GM19328 (cell line): ENCODE measurements around the gene TJAP1.

Source experiments
- ATAC-seq: cut with Tn5 transposase; IDR thresholded peaks from one replicate; pipeline ENCODE4 v1.9.1; 2021; ENCODE audit warnings: mild to moderate bottlenecking, moderate library complexity; ENCODE audit not compliant: unreplicated experiment

The TJAP1 gene

DNA sequence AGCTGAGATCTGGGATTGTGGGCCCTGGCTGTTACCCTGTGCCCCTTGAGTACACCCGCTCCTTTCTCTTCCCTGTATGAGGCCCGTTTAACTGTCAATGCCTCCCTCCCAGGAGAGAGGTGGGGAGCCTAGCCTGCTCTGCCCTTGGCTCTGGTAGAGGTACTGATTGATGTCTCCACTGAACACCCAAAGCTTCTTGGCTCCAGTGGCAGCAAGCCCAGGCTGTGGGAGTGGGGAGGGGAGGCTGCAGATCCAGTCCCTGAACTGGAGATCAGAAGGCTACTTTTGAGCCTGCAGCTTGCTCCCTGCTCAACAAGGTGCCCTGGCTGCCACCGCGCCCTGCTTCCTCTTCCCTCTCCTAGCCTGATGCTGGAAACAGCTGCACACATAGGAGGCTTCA, 25.3 kb downstream of the TJAP1 start:
- ATAC-seq = no peak

GRCh38 chr6:43503443-43503842, 26.1 kb downstream of the TJAP1 start:
- no peak for ATAC-seq

DNA sequence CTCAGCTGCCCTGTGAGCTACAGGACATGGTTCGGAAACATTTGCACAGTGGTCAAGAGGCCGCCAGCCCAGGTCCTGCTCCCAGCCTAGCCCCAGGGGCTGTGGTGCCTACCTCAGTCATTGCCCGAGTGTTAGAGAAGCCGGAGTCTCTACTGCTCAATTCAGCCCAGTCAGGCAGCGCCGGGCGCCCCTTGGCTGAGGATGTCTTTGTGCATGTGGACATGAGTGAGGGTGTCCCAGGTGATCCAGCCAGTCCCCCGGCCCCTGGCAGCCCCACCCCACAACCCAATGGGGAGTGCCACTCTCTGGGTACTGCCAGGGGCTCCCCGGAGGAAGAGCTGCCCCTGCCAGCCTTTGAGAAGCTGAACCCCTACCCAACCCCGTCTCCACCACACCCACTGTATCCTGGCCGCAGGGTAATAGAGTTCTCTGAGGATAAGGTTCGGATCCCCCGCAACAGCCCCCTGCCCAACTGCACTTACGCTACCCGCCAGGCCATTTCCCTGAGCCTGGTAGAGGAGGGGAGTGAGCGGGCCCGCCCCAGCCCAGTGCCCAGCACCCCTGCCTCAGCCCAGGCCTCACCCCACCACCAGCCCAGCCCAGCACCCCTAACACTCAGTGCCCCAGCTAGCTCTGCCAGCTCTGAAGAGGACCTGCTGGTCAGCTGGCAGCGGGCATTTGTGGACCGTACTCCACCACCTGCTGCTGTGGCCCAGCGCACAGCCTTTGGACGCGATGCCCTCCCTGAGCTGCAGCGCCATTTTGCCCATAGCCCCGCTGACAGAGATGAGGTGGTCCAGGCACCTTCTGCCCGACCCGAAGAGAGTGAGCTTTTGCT, 27.6 kb downstream of the TJAP1 start:
- ATAC-seq = no peak

DNA sequence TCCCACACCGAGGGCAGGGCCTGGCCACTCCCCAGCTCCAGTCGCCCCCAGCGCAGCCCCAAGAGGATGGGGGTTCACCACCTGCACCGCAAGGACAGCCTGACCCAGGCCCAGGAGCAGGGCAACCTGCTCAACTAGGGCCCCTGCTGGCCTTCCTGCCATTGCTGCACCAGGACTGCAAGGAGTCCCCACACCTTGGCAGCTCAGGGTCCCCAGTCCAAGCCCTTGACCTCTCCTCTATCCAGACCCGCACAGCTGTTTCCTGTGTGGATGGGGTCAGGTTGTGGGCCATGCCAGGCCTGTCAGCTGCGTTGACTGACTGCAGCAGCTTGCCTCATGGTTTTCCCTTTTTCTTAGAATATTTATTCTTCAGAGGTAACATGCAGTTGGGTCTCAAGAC, 28.3 kb downstream of the TJAP1 start:
- ATAC-seq = no peak

DNA sequence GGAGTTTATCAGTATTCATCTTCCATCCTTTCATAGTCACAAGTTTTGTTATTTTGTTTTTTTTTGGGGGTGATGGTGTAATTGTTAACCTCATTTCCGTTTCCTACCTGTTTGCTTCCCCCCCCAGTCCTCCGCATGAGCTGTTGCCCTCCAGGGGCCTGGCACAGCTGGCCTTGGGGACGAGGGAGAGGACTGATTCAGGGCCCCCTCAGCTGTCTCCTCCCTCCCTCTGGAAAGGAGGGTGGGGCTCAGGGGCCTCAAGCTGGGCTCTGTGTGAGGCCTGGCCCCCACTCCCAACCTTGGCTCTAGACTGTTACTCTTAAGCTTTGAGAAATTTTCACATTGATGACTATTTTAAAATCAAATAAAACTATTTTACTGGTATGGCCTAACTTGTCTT, 28.8 kb downstream of the TJAP1 start:
- no peak for ATAC-seq

DNA sequence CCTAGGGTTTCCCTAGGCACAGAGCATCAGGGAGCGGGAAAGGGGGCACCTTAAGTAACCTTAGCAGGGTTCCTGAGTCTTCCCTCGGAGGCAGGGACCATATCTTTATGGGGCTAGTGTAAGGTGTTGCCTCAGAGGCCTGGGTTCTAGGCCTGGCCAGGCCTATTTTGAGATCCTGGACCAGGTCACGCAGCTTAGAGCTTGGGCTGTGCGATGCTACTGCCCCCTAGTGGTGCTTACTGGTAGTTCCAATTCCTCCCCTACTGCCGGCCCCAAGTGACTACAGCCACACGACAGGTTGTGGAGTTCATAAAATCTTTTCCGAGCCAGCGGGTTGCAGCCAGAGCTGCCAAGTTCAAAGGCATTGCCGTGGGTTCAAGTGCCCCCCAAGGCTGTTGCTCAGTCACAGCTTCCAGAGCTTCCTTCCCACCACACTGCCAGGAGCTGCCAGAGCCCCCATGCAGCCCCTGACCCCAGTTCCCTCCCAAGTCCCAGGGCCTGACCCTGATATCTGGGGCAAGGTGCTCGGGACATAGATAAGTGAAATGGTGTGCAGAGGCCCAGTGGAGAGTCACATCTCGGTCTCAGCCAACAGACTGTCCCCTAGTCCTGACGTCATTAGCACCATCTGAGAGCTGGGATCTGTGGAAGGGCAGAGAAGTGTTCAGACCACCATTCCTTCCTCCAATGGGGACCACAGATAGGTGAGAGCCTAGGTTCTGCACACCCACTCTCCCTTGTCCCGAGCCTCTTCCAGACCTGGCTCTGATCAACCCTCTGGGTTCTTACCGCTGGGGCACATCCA, 29.5 kb downstream of the TJAP1 start:
- peak; percentile 41 for ATAC-seq

DNA sequence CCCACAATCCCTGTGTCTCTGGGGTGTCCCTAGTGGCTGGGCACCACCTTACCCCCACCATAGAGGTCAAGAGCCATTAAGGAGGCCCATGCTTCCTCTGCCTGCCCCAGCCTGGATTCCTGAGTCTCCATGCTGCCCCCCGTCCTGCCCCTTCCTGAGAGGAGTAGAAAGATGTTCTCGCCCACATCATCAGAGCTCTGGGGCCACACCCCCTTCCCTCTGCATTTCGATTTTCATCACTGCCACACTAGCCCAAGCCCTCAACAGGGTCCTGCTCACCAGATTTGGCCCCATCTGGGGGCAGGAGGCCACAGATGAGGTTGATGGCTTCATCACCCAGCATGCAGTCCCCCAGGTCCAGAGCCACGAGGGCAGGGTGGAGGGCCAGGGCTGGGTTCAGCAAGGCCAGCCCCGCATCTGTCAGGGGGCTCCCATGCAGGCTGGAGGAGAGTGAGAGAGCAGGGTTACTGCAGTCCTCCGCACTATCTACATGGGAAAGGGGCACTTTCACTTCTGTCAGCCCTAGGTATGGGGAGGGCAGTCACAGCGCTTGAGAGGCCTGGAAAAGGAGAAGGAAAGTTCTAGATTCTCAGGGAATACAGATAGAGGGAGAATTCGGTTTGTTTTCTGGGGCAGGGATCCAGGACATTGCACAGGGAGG, 31.2 kb downstream of the TJAP1 start:
- no peak for ATAC-seq

DNA sequence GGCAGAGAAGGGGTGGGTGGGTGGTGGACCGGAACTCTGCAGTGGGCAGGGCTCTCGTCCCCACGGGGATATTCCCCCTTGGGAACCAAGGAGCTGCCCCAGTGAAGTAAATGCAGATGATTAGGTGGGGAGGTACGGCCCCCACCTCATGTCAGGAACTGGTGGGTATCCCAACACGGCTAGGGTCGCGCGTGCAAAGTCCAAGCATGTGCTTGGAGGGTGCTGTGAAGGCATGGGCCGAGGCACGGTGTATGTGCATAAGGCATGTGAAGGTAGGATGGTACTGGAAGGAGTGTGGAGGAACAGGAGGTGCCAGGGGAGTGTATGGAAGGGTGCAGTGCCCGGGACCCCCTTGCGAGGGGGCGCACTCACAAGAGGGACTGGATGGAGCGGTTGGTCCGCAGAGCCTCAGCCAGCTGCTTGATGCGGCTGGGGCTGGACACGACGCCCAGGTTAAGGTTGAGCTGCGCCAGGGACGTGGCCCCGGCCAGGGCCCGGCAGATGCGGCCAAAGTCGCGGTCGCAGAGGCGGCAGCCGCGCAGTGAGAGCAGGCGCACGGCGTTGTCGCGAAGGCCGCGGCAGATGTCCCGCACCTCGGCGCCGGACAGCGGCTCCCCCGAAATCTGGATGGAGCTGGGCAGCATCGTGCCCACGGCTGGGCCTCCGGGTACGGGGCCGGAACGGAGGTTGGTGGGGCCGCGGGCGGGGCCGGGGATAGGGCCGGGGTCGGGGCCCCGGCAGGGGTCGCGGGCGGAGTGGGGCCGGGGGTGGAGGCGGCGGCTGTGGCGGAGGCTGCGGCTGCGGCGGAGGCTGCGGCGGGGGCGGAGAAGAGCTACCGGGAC, 32.0 kb downstream of the TJAP1 start:
- no peak for ATAC-seq

- peak; percentile 64 for ATAC-seq
Observed at GRCh38 chr6:43509984-43510826, 32.8 kb downstream of the TJAP1 start, which contains the start of gene LRRC73. Gene LRRC73 (minus strand): TSS chr6:43510346. CDS start chr6:43509785, 561 bp downstream.

- ATAC-seq = no peak
Observed at GRCh38 chr6:43510827-43511163, 33.4 kb downstream of the TJAP1 start.

- ATAC-seq = no peak
Observed at GRCh38 chr6:43511824-43512415, 34.5 kb downstream of the TJAP1 start.

- no peak for ATAC-seq
Observed at GRCh38 chr6:43515808-43516207, 38.4 kb downstream of the TJAP1 start.

- ATAC-seq = no peak
Observed at GRCh38 chr6:43516367-43516696, 39.0 kb downstream of the TJAP1 start.

GRCh38 chr6:43516697-43517504, 39.5 kb downstream of the TJAP1 start, which contains the start of the genes POLR1C and YIPF3:
Gene POLR1C (plus strand): TSS chr6:43517089. CDS start chr6:43517110, 21 bp downstream.
Gene YIPF3 (minus strand): TSS chr6:43516926. CDS start chr6:43516807, 119 bp downstream.
- ATAC-seq = peak; percentile 78

DNA sequence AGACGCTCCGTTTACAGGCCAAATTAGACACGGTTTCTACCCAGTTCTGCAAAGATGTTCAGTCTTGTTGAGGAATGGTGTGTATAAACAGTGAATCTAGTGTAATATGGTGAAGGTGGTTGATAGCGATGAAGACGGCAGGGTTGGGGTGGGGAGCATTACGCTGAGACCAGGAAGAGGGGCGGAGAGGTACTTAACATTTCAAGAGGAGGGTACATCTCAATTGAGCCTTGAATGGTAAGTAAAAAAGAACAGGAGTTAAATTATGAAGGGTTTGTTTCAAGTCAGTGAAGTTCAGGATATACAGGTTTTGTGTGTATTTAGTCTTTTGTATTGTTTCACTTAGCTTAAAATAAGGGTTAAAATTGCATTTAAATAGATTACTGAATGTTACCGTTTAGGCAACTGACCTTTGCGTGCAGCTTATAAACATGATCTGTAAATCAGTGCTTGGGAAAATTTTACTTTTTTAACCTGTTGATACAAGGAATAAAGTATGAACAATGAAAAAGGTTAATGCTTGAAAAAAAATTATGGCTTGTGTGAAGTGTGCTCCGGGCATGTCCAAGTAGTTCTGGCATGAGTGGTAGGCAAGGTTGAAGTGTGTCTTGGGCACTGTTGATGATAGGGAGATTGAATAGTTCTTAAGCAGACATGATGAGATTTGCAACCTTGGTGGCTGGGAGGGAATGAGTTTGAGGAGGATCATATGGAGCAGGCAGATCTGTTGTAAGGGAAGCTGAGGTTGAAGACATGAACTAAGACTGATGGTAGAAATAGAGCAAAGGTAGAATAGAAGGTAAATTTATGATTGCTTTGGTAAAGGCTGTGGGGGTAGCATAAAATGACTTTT, 40.4 kb downstream of the TJAP1 start:
- ATAC-seq = no peak

DNA sequence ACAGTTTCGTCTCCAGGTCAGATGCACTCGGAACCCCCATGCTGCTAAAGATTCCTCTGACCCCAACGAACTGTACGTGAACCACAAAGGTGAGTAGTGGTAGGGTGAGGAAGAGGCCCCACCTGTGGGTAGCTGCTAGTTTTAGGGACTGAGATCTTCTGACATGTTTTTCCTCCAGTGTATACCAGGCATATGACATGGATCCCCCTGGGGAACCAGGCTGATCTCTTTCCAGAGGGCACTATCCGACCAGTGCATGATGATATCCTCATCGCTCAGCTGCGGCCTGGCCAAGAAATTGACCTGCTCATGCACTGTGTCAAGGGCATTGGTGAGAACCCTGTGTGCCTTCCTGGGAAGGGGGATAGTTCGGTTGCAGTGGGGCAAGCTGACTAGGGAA, 42.7 kb downstream of the TJAP1 start:
- ATAC-seq = no peak

DNA sequence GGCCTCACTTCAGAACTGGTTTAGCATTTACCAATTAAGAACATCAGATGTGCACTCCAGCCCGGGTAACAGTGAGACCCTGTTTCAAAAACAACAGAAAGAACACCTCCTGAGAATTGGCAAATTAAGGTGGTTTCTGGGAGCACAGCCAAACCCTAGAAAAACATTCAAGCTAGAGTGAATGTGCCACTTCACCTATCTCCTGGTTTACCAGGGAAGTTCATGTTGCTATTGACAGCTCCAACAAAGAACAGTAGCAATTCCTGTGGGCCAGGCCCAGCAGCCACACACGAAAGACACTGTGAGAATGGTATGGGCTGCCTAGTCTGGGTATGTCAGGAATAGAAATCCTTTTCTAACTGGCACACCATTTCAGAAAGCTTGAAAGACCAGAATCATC, 44.5 kb downstream of the TJAP1 start:
- no peak for ATAC-seq
